Muscle of leg (tissue), 11 donors: ENCODE results near the gene LIN28B. TPM values are rescaled to one million over a fixed set of nuclear protein-coding genes. Genes with fewer than 3 reads are reported as not detected.

Experiments
- DNase-seq: peaks from one replicate; pipeline ENCODE4 v3.0.0; 2013
- H3K27ac ChIP-seq: one replicate; pipeline ENCODE4 v1.5.1; 2013; ENCODE audit warnings: mild to moderate bottlenecking, low read length, control low read depth
- H3K27me3 ChIP-seq: one replicate; pipeline ENCODE4 v1.6.1; 2013; ENCODE audit warnings: low read length; ENCODE audit not compliant: control insufficient read depth, insufficient read depth
- H3K36me3 ChIP-seq: one replicate; pipeline ENCODE4 v1.6.1; 2013; ENCODE audit warnings: low read length; ENCODE audit not compliant: control insufficient read depth, insufficient read depth
- H3K4me1 ChIP-seq: one replicate; pipeline ENCODE4 v1.6.1; 2013; ENCODE audit warnings: low read length; ENCODE audit not compliant: control insufficient read depth, insufficient read depth
- H3K4me3 ChIP-seq: one replicate; pipeline ENCODE4 v1.5.1; 2013; ENCODE audit warnings: low read length, control low read depth
- H3K9me3 ChIP-seq: replicated peaks from 2 replicates; pipeline ENCODE4 v1.6.1; 2013; ENCODE audit warnings: low read depth, low read length; ENCODE audit not compliant: control insufficient read depth
- WGBS: methylation state at CpG from one replicate; pipeline ENCODE4 v1.1.5; 2013; ENCODE audit warnings: missing lambda C conversion rate; ENCODE audit not compliant: insufficient coverage; 5-methylcytosine and 5-hydroxymethylcytosine counted together
- polyA plus RNA-seq, 8 donors: library from polyadenylated mRNA; unstranded; fragments of 120-200 nt; gene quantifications; one replicate each; pipeline versions ENCODE4 v1.2.1 to v1.2.3, GENCODE V29; 2013; ENCODE audit warnings: inconsistent platforms in 1 of 8, low replicate concordance in 1 of 8; ENCODE audit not compliant: insufficient read length in 8 of 8, insufficient read depth in 1 of 8
- total RNA-seq: library from RNA; stranded (reverse); fragments of 120-200 nt; gene quantifications from one replicate; pipeline ENCODE4 v1.2.4, GENCODE V29; 2013

LIN28B gene
- total and polyA plus RNA-seq, 9 donors: 0.04 to 0.12 (median 0.09) TPM

DNA sequence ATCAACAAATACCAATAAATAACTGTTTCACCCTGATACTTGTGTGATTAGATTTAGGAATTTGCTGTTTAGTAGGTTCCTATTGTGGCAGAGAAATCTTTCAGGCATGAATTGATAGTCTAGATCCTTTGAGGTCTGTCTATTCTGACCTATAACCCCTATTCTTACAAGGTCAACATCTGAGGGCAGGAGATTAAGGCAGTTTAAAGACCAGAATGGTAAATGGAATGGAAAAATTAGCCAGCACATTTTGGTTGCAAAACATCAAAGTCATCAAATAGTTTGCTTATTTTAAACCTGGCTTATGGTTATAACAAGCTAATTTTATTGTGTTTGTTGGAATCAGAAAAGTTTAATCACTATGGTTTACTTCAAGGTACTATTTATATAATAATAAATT, 78.4 kb downstream of the LIN28B start:
- H3K4me3 ChIP-seq: no peak overlapping the region
- no peaks in the 10 kb centered on the region for H3K36me3 ChIP-seq
- no peak for DNase-seq
- no peak overlapping the region for H3K27ac ChIP-seq
- no peaks in the 10 kb centered on the region for H3K9me3 ChIP-seq
- no peaks in the 10 kb centered on the region for H3K27me3 ChIP-seq
- no peaks in the 10 kb centered on the region for H3K4me1 ChIP-seq

DNA sequence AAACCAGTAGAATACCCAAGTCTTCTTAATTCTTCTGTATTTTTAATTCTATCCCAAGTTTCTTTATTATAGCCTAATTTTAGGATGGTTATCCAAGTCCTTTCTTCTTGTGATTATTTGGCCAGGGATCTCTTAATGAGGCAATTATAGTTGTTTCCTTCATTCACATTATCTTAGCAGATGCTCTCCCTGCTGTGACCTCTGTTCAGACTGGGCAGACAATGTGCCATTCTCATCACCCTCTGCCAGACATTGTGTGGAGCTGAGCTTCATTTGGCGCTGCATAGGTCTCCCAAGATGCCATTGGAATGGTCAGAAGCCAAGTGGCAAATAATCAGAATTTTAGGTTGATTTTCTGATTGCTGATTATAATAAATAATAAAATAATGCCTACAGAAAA, 79.4 kb downstream of the LIN28B start:
- WGBS: no CpG with 5 or more reads among the region's 1 CpG
- Histone ChIP-seq H3K27me3 (no peaks in the 10 kb centered on the region), H3K4me1 (no peaks in the 10 kb centered on the region), H3K36me3 (no peaks in the 10 kb centered on the region), H3K9me3 (no peaks in the 10 kb centered on the region), H3K27ac (no peak overlapping the region), H3K4me3 (no peak overlapping the region)
- DNase-seq: no peak

DNA sequence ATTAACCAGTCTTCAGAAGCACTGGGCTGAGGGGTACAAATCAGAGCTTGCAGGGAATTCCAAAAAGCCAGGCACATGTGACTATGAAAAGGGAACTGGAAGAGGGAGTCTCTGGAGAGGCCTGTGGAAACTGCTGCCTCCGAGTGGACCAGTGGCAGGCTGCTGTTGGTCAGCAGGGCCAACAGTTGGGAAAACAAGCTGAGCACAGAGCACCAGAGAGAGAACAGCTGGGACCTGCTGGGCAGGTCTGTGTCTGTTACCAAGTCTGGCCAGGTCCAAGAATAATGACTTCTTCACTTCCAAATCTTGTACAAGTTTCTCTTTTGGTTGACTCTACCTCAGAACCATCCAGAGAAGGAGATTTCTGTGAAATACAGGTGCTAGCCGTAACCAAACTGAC, 81.4 kb downstream of the LIN28B start:
- Histone ChIP-seq H3K27ac (no peak overlapping the region), H3K4me1 (no peaks in the 10 kb centered on the region), H3K27me3 (no peaks in the 10 kb centered on the region), H3K4me3 (no peak overlapping the region), H3K9me3 (no peaks in the 10 kb centered on the region), H3K36me3 (no peaks in the 10 kb centered on the region)
- DNase-seq: no peak
- 0% methylated on average over 1 of the region's 2 CpGs for WGBS

DNA sequence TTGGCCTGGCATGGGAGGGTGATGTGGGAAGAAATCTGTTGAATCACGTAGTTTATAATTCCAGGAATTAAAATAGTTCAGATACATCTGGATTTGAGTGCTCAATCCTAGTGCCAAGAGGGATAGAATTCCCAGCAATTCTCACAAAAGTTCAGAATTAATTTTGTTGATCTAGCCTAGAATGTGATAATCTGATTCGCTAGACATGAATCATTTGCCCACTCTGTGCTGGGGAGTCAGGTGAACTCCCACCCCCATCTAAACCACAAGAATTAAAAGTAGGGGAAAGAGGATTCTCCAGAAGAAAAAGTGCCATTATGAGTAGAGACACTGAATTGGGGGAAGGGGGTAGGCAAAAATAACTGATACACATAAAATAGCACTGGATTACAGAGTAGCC, 85.0 kb downstream of the LIN28B start:
- WGBS: 75% methylated on average over 1 of the region's 2 CpGs
- no peak overlapping the region for H3K4me3 ChIP-seq
- H3K9me3 ChIP-seq: no peaks in the 10 kb centered on the region
- H3K27me3 ChIP-seq: no peaks in the 10 kb centered on the region
- no peak overlapping the region for H3K27ac ChIP-seq
- no peak for DNase-seq
- no peaks in the 10 kb centered on the region for H3K4me1 ChIP-seq
- H3K36me3 ChIP-seq: no peaks in the 10 kb centered on the region

DNA sequence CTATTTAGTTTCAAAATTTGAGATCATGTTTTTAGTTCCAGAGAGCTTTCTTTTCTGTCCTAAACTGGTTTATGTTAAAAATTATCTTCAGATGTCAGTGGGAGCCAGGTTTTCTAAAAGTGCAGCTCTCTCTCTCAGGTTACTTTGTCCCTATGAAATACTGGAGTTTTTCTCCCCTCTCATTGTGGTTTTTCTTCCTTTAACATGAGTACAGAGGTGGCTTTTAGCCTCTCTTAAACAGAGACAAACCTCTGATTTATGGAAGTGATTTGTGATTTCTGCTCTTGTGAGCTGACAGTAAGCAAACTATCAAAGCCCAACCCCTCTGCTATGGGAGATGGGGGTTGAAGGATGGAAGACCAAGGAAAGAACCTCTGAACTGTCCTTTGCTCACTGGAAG, 85.7 kb downstream of the LIN28B start:
- Histone ChIP-seq H3K4me1 (no peaks in the 10 kb centered on the region), H3K27me3 (no peaks in the 10 kb centered on the region), H3K27ac (no peak overlapping the region), H3K36me3 (no peaks in the 10 kb centered on the region), H3K4me3 (no peak overlapping the region), H3K9me3 (no peaks in the 10 kb centered on the region)
- DNase-seq: no peak

DNA sequence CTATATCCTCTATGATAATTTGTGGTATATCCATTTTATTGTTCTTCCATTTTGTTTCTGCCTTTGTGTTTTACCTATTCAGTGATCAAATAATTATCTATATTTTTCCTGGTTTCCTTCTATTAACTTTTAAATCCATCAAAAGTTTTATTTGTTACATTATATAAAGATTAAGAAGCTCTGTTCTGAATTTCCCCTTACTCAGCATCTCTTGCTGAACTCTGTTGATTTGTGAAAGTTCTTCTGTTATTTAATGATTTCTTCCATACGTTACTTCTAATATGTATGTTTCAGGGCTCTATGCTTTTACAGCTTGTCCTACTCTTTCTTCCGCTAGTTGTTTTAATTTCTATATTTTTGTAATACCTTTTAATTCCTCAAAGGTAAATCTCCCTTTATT, 87.1 kb downstream of the LIN28B start:
- H3K27me3 ChIP-seq: no peaks in the 10 kb centered on the region
- H3K27ac ChIP-seq: no peak overlapping the region
- no peak for DNase-seq
- H3K4me3 ChIP-seq: no peak overlapping the region
- no peaks in the 10 kb centered on the region for H3K4me1 ChIP-seq
- no peaks in the 10 kb centered on the region for H3K36me3 ChIP-seq
- WGBS: no CpG with 5 or more reads among the region's 2 CpGs
- H3K9me3 ChIP-seq: no peaks in the 10 kb centered on the region

DNA sequence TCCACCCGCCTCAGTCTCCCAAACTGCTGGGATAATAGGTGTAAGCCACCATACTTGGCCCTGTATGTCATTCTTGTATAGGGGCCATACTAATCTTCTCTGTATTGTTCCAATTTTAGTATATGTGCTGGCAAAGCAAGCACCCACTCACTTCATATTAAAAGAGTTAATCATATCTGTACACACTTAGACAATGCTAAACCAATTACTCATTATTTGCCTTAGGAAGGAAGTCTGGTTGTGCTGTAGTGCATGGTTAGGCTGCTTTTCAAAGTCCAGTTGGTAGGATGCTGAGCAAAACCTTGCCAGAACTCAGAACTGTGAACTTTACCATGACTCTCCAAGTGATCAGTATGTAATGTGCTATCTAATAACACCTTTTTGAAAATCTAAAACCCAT, 88.6 kb downstream of the LIN28B start:
- no peak for DNase-seq
- Histone ChIP-seq H3K4me1 (no peaks in the 10 kb centered on the region), H3K9me3 (no peaks in the 10 kb centered on the region), H3K36me3 (no peaks in the 10 kb centered on the region), H3K4me3 (no peak overlapping the region), H3K27ac (no peak overlapping the region), H3K27me3 (no peaks in the 10 kb centered on the region)
- WGBS: no CpG with 5 or more reads among the region's 1 CpG

DNA sequence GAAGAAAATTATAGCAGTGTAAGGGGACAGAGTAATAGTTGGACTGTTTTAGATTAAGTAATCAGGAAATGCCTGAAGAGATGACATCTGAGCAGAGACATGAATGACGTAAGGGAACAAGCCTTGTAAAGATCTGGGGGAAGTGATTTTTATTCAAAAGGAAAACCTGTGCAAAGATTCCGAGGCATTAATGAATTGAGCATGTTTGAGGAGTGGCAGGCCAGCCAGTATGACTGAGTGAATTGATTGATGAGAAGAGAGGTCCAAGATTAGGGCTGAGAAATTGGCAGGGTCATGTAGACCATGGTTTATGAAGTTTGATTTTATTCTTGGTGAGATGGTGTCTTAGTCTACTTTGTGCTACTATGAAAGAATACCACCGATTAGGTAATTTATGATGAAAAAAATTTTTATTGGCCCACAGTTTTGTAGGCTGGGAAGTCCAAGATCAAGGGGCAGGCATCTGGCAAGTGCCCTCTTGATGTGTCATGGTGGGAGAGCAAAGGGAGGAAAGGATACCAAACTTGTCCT, 95.1 kb downstream of the LIN28B start:
- Histone ChIP-seq H3K4me3 (no peak overlapping the region), H3K27me3 (no peaks in the 10 kb centered on the region), H3K36me3 (no peaks in the 10 kb centered on the region), H3K9me3 (no peaks in the 10 kb centered on the region), H3K27ac (no peak overlapping the region), H3K4me1 (no peaks in the 10 kb centered on the region)
- DNase-seq: no peak
- WGBS: 57% methylated on average over 3 of the region's 3 CpGs

DNA sequence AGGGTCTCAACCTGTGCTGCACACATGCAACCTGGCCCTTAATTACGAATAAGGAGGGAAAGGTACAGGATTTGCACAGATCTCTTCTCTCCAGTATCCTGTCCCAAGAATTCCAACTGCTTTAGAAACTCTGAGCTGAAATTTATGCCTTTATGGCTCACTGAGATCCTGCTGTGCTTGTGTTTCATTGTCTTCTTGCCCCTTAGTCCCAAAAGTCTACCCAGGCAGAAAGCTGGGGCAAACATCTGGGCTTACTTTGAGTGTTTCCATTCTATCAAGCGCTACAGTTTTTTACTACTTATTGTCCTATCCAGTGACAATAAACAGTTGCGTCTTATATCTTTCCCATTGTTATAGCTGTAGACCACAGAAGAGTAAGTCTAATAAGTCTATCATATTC, 99.7 kb downstream of the LIN28B start:
- no peaks in the 10 kb centered on the region for H3K4me1 ChIP-seq

DNA sequence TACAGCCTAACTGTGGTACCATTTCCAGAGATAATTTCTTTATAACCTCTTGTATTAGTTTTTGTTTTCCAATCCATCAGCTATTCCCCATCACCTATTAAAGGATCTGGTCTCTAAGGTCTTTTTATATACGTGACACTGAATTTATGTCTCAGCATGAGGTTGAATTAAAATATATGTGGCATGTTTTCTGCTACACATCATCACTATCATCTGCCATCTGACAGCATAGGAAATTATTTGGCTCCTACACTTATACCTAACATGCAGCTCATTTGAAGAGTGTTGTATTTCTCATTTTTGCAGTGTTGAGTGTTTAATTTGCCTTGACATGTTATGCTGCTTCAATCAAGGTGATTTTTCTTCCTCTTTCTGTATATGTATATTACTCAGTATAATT, 100.3 kb downstream of the LIN28B start:
- Histone ChIP-seq H3K4me1 (no peaks in the 10 kb centered on the region), H3K27ac (no peak overlapping the region), H3K4me3 (no peak overlapping the region), H3K9me3 (no peaks in the 10 kb centered on the region), H3K36me3 (no peaks in the 10 kb centered on the region), H3K27me3 (no peaks in the 10 kb centered on the region)
- WGBS: no CpG with 5 or more reads among the region's 1 CpG
- no peak for DNase-seq

More for the DNA sequence above, 99.7 kb downstream of the LIN28B start:
- Histone ChIP-seq H3K9me3 (no peaks in the 10 kb centered on the region), H3K27ac (no peak overlapping the region), H3K4me3 (no peak overlapping the region), H3K36me3 (no peaks in the 10 kb centered on the region), H3K27me3 (no peaks in the 10 kb centered on the region)
- WGBS: no CpG with 5 or more reads among the region's 3 CpGs
- no peak for DNase-seq

DNA sequence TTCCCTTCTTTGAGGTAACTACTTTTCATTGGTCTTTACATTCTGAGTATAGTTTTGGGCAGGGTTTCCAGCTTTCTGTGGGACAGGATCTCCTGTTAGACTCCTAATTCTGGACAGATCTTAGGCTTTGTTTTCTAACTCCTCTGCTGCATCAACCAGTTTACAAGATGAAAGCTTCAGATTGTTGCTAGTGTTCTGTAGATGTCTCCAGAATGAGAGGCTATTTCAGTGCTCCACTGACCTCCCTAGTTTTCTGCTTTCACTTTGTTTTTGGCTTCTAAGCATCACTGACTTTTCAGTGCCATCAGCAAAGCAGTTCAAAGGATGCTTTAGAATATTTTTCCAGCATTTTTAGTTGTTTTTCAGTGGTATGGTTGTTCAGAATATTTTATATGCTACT, 101.4 kb downstream of the LIN28B start:
- no peaks in the 10 kb centered on the region for H3K9me3 ChIP-seq
- no peak for DNase-seq
- no peaks in the 10 kb centered on the region for H3K36me3 ChIP-seq
- no peak overlapping the region for H3K4me3 ChIP-seq
- no peaks in the 10 kb centered on the region for H3K4me1 ChIP-seq
- H3K27ac ChIP-seq: no peak overlapping the region
- no peaks in the 10 kb centered on the region for H3K27me3 ChIP-seq
